Upper lobe of left lung (tissue), 4 donors: ENCODE measurements around the gene GALK1.

ENCODE experiments used
- CTCF ChIP-seq, 6 experiments: fragments of 450-650 bp in 4 of 6; fragments of 200-600 bp in 2 of 6; sonication (generic) in 2 of 6; IDR thresholded peaks; one replicate each; pipeline ENCODE4 v1.5.1; 2016 to 2019; ENCODE audit warnings: antibody characterized with exemption in 6 of 6
- POLR2A ChIP-seq, 4 donors: fragments of 450-650 bp; IDR thresholded peaks; one replicate each; pipeline ENCODE4 v1.5.1; 2016 to 2017; ENCODE audit warnings: antibody characterized with exemption in 4 of 4, mild to moderate bottlenecking in 2 of 4

- TF ChIP-seq CTCF (IDR thresholded peaks at IDR 0.05) (no peak), POLR2A (IDR thresholded peaks at IDR 0.05) (no peak)
These were observed 52.5 kb downstream of the GALK1 start for GRCh38 chr17:75712446-75712845.
